ENCODE data around the gene TTC36.

Gene TTC36

GRCh38 chr11:118485273-118485672, 42.0 kb upstream of the TTC36 start:
- Histone ChIP-seq H3K36me3 (ENCODE audit: control insufficient read depth in 2 of 2, insufficient read depth in 1 of 2, low read length in 2 of 2) (peaks cover 31 to 72% of the 10 kb centered on the region in 2 experiments; a peak in 2 of 3 replicates), H3K4me1 (ENCODE audit: control insufficient read depth, insufficient read depth, low read length) (no peaks in the 10 kb centered on the region), H3K4me3 (ENCODE audit: low read depth, low read length) (no peak overlapping the region), H3K27ac (ENCODE audit: extremely low read depth, low read depth, low read length) (no peak overlapping the region), H3K9me3 (ENCODE audit: control insufficient read depth, insufficient read depth, low read depth, low read length) (no peaks in the 10 kb centered on the region)
- TF ChIP-seq MZF1 (tag by site-specific recombination; IDR thresholded peaks at IDR 0.05; ENCODE audit: borderline replicate concordance) = no peak
- no peak for TF ChIP-seq GLI2 (tag by site-specific recombination; IDR thresholded peaks at IDR 0.05; ENCODE audit: borderline replicate concordance, low read depth)
- no peak for TF ChIP-seq ZBTB1 (tag by site-specific recombination; IDR thresholded peaks at IDR 0.05)
- no peak for TF ChIP-seq ZNF585B (tag by site-specific recombination; IDR thresholded peaks at IDR 0.05)
- TF ChIP-seq ZNF19 (tag by site-specific recombination; IDR thresholded peaks at IDR 0.05; ENCODE audit: low read depth) = no peak
- no peak for TF ChIP-seq ZNF561 (tag by site-specific recombination; IDR thresholded peaks at IDR 0.05; ENCODE audit: borderline replicate concordance)
- no peak for TF ChIP-seq ZSCAN18 (tag by site-specific recombination; IDR thresholded peaks at IDR 0.05)
- TF ChIP-seq ZNF2 (tag by site-specific recombination; IDR thresholded peaks at IDR 0.05) = no peak
- TF ChIP-seq FEZF1 (tag by site-specific recombination; IDR thresholded peaks at IDR 0.05) = no peak
- TF ChIP-seq ZNF76 (tag by site-specific recombination; IDR thresholded peaks at IDR 0.05; ENCODE audit: borderline replicate concordance, low read depth) = no peak
- TF ChIP-seq ZNF223 (tag by site-specific recombination; IDR thresholded peaks at IDR 0.05) = no peak
- no peak for TF ChIP-seq HOXD13 (CRISPR knock-in tag; IDR thresholded peaks at IDR 0.05; ENCODE audit: borderline replicate concordance)
- no peak for TF ChIP-seq ZNF174 (tag by site-specific recombination; IDR thresholded peaks at IDR 0.05)
- no peak for TF ChIP-seq RBAK (tag by site-specific recombination; IDR thresholded peaks at IDR 0.05)
- ChIA-PET CTCF (interaction anchor here (0.6 to 1.4 kb wide), 8 partner anchors 9 to 174 kb away, joined by 3 to 6 read pairs (median 4); no protein-coding TSS in a partner anchor), POLR2A (no interaction called here)

- Histone ChIP-seq H3K9me3 (ENCODE audit: control insufficient read depth, insufficient read depth, low read depth, low read length) (no peaks in the 10 kb centered on the region), H3K4me3 (ENCODE audit: low read depth, low read length) (no peak overlapping the region), H3K27ac (ENCODE audit: extremely low read depth, low read depth, low read length) (no peak overlapping the region), H3K4me1 (ENCODE audit: control insufficient read depth, insufficient read depth, low read length) (no peaks in the 10 kb centered on the region), H3K36me3 (ENCODE audit: control insufficient read depth in 2 of 2, insufficient read depth in 1 of 2, low read length in 2 of 2) (peaks cover 14 to 72% of the 10 kb centered on the region in 2 experiments)
- TF ChIP-seq ZNF112 (tag by site-specific recombination; IDR thresholded peaks at IDR 0.05) (no peak), ZNF777 (tag by site-specific recombination; IDR thresholded peaks at IDR 0.05; ENCODE audit: borderline replicate concordance) (no peak), TSHZ1 (tag by site-specific recombination; IDR thresholded peaks at IDR 0.05; ENCODE audit: borderline replicate concordance) (no peak), ZNF654 (tag by site-specific recombination; IDR thresholded peaks at IDR 0.05; ENCODE audit: low read depth) (peak; percentile 64), ZNF664 (tag by site-specific recombination; IDR thresholded peaks at IDR 0.05) (0 out of 2 replicates have a peak, but pooled peaks have one; percentile 1), PRDM4 (tag by site-specific recombination; IDR thresholded peaks at IDR 0.05) (no peak), ZNF202 (tag by site-specific recombination; IDR thresholded peaks at IDR 0.05; ENCODE audit: borderline replicate concordance) (no peak), ZNF600 (tag by site-specific recombination; IDR thresholded peaks at IDR 0.05) (no peak), GFI1B (tag by site-specific recombination; IDR thresholded peaks at IDR 0.05) (no peak), FEZF1 (tag by site-specific recombination; IDR thresholded peaks at IDR 0.05) (no peak), ZNF391 (tag by site-specific recombination; IDR thresholded peaks at IDR 0.05; ENCODE audit: borderline replicate concordance, low read depth) (no peak)
- CTCF ChIA-PET = interaction anchor here (0.5 to 1.8 kb wide), 25 partner anchors 8 to 468 kb away, joined by 3 to 12 read pairs (median 4); partner anchors contain the start of genes ATP5MG and TTC36
- POLR2A ChIA-PET = no interaction called here
Measured at GRCh38 chr11:118488480-118489109, 38.7 kb upstream of the TTC36 start.
